Activated CD4-positive, alpha-beta T cell treated with anti-CD3 and anti-CD28 coated beads, Interleukin-2, amount 50 U/mL, for 1 hour (primary cell): ENCODE results near the gene ME2.
"Not testable (repeated sequence)": the region's sequence is repeated elsewhere in the genome, so short reads cannot be mapped to it uniquely, and the experiment has no call there.

Experiments
- DNase-seq: peaks from one replicate; pipeline ENCODE4 v3.0.0-alpha.2; 2020

Gene ME2

DNA sequence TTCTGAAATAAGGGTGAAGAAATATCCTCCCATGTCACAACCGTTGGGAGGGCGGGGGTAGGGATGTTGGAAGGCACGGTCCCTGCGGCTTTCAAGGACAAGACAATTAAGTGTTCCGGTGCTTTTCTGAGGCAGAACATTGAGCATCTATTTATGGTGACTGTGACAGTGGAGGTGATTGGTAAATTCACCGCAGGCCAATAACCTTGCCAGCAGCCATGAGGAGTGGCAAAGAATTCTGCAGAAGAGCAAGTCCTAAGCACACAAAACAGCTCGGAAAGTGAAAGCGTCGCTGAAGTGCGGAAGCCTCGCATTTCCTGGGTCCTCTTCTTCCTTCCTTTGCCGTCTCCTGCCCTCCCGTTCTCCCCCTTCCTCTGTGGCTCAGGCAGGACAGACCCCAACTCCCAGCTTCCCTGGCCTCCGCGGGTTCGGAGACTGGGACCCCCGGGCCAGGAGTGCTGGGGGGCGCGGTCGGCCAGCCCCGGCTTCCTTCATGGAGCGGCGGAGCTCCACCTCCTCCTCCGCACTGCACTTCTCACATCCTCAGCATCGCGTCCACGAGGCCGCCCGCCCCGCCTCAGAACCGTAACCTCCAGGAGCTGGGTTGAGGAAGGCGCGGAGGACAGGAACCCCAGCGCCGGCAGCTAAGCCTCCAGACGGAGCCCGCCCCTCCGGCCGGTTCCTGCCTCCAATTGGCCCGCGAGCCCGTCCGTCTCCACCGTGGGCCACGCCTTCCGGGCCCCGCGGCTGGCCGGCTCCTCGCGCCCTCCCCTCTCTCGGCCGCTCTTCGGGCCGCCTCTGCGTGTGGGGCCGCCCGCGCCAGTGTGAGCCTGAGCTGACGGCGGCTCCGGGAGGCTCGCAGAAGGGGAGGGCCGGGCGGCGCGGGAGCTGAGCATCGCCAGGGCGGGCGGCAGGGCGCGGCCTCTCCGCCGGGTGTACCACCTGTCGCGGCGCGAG lies at the start of gene ME2:
Gene ME2, plus strand, starts transcription at position 774 of the 957 bp plus-strand sequence. CDS start 16,703 bp downstream, outside the sequence.
- peak; percentile 87 for DNase-seq

DNA sequence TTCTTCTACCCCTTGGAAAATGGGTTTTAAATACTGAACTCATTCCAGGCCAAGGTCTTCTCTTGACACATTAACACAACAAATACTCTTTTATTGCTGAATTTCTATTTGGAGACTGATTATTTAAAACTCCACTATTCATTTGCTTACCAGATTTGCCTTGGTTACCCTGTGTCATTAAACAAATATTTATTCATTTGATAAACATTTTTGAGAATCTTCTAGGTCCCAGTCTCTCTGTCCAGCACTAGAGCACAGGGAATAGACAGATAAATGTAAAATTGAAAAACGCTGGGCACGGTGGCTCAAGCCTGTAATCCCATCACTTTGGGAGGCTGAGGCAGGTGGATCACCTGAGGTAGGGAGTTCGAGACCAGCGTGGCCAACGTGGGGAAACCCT lies 49.3 kb upstream of the ME2 start:
- no peak for DNase-seq

DNA sequence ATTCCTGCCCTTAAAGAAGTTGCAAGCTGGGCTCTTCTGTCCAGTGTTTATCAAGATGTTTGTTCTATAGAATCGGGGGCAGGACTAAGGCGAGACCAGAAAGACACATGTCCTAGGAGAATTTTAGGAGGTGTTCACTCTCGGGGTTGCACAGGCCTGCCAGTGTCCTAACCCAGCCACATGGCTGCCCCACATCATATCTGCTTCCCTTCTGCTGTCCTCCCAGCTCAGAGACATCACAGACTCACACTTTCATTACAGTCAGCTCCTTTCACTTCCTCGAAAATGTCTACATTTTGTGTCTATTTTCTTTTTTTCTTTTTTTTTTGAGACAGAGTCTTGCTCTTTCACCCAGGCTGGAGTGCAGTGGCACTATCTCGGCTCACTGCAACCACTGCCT lies 48.4 kb upstream of the ME2 start:
- DNase-seq = no peak

- DNase-seq = no peak
Observed at GRCh38 chr18:50832754-50833153, 46.2 kb upstream of the ME2 start.

GRCh38 chr18:50833496-50833895 lies 45.4 kb upstream of the ME2 start:
- not testable (repeated sequence) for DNase-seq

DNA sequence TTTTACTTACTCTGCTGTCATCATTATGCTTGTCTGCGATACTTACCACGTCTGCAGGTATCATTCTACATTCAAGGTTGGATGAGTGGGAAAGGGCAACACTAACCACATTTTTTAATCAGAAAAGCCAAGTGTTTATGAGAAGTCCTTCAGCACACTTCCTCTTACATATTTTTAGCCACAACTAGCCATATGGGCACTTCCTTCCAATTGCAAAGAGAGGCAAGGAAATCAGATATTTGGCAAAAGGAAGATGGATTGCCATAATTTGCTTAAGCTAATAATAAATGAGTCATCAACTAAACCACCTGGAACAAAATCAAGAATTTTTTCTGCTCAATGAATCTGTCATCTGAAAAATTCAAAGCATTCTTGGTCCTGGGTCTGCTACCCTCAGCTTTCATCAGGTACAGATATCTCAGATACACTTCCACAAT lies 42.4 kb upstream of the ME2 start:
- DNase-seq = no peak

DNA sequence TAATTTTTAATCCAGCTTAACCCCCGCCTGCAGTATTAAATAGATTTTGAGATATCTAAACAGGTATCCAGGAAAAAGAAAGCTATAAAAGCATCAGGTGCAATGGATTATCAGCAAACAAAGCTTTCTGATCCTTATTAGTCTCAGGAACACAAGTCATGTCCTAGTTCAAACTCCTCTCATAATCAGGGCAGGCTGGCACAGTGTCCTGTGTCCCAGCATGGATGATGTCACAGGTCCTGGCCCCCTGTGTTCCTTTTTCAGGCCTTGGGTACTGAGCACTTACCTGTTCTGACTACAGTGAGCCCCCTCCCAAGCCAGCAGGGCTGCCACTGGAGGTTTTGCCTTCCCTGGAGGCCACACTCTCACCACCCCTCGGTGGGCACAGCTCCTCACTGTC lies 39.6 kb upstream of the ME2 start:
- DNase-seq = no peak

- no peak for DNase-seq
Observed at GRCh38 chr18:50839996-50840395, 38.9 kb upstream of the ME2 start.

DNA sequence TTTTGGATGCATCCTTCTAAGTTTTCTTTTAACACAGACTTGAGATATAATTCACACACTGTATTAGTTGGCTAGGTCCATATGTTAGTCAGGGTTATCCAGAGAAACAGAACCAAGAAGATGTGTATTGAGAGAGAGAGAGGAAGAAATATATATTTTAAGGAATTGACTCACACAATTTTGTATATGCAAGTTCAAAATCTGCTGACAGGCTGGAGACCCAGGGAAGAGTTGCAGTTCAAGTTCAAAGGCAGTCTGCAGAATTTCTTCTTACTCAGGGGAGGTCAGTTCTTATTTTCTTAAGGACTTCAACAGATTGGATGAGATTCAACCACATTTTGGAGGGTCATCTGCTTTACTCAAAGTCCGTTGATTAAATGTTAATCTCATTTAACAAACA lies 36.1 kb upstream of the ME2 start:
- DNase-seq = no peak

- DNase-seq = no peak
Observed at GRCh38 chr18:50844554-50844953, 34.4 kb upstream of the ME2 start.

DNA sequence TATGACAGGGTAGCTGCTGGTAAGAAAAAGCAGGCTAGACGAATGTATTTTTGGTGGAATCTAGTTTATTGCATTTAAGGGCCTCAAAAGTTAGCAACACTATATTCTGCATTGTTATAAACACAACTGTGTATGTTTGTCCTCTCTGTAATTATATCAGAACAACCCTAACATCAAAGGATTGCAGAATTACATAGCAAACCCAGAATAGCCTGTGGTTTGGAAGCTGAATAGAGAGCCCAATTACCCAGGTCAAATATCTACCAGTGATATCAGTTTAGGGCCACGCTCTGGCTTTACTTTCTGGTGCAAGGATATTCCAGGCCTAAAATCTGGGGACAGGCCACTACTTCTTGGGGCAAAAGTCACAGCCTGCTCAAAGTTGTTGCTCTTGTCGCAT lies 34.0 kb upstream of the ME2 start:
- no peak for DNase-seq

GRCh38 chr18:50847192-50847591 lies 31.7 kb upstream of the ME2 start:
- DNase-seq = no peak

DNA sequence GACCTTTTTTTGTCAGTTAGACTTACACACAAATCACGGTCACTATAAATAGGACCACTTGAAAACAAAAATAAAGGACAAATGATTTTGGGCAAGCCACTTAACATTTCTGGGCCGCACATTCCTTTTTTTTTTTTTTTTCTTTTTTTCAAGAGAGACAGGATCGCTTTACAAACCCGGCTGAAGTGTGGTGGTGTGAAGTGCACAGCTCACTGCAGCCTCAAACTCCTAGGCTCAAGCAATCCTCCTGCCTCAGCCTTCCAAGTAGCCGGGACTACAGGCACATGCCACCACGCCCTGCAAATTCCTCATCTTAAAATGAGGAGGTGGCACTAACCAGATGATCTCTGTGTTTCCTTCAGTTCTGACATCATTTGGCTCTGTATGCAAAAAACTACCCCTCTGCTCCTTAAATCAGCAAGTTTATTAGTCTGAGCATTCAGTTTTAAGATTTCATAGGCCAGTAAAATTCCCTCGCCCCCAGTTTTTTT lies 30.8 kb upstream of the ME2 start:
- no peak for DNase-seq

- DNase-seq = no peak
Observed at GRCh38 chr18:50848991-50849390, 29.9 kb upstream of the ME2 start.

- DNase-seq = no peak
Observed at GRCh38 chr18:50849419-50849821, 29.5 kb upstream of the ME2 start.

DNA sequence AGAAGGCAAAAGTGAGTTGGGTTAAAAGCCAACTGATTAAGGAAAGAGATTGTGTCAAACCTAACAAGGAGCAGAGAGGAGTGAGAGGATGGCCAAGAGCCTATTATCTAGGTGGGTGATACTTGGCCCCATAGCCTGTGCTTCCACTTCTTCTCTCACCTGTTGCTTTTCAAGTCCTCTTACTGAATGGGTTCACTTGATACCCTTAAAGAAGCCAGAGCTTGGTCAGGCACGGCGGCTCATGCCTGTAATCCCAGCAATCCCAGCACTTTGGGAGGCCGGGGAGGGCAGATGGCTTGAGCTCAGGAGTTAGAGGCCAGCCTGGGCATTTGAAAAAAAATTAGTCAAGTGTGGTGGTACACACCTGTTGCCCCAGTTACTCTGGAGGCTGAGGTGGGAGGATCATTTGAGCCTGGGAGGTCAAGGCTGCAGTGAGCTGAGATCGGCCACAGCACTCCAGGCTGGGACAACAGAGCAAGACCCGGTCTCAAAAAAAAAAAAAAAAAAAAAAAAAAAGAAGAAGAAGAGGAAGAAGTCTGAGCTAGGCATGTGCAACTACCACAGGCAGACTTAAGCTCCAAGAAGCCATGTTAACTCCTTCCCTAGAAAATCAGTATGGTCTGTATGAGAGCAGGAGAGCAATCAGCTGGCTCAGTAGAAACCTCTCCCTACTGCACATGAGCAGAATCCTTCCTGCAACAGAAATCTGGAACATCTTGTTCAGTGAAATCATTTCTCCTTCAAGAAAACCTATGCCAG lies 28.4 kb upstream of the ME2 start:
- DNase-seq = no peak

GRCh38 chr18:50853863-50854271 lies 25.1 kb upstream of the ME2 start:
- no peak for DNase-seq

GRCh38 chr18:50855976-50856757 lies 22.8 kb upstream of the ME2 start:
- DNase-seq = no peak

- not testable (repeated sequence) for DNase-seq
Observed at GRCh38 chr18:50857166-50857565, 21.8 kb upstream of the ME2 start.

- DNase-seq = no peak
Observed at GRCh38 chr18:50857694-50858093, 21.2 kb upstream of the ME2 start.

- DNase-seq = no peak
Observed at GRCh38 chr18:50859793-50860555, 18.9 kb upstream of the ME2 start.

DNA sequence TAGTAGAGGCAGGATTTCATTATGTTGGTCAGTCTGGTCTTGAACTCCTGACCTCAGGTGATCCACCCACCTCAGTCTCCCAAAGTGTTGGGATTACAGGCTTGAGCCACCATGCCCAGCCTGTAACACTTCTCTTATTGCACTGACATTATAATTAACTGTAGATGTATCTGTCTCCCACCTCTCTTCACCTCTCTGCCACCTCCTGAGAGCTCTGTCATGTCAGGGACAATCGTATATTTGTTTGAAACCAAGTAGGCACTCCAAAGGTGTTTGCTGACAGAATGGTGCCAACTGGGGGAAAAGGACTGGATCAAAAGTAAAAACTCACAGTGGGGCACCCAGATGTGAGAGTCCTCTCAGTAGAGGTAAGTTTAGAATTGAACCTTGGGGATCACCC lies 17.3 kb upstream of the ME2 start:
- DNase-seq = no peak
